Breast epithelium (tissue), 4 donors: ENCODE data around the gene HOXD4. TPM values are rescaled to one million over a fixed set of nuclear protein-coding genes. Genes with fewer than 3 reads are reported as not detected.

Experiments used
- DNase-seq, 2 donors: peaks; one replicate each; pipeline ENCODE4 v3.0.0-alpha.2; 2019; ENCODE audit warnings: low spot score in 2 of 2
- H3K27ac ChIP-seq, 2 donors: fragments of 200-600 bp; sonication (generic) in 1 of 2; one replicate each; pipeline ENCODE4 v1.5.1; 2016 to 2019; ENCODE audit warnings: mild to moderate bottlenecking in 1 of 2
- H3K27me3 ChIP-seq, 2 donors: fragments of 200-600 bp; sonication (generic) in 1 of 2; one replicate each; pipeline versions ENCODE4 v1.5.1 to v1.6.0; 2017 to 2019; ENCODE audit warnings: control low read depth in 1 of 2, mild to moderate bottlenecking in 1 of 2
- H3K36me3 ChIP-seq: fragments of 200-600 bp; one replicate; pipeline ENCODE4 v1.5.1; 2019
- H3K4me1 ChIP-seq, 2 donors: fragments of 200-600 bp; sonication (generic); one replicate each; pipeline ENCODE4 v1.5.1; 2016 to 2019; ENCODE audit warnings: control low read depth in 1 of 2
- H3K4me3 ChIP-seq, 3 donors: fragments of 200-600 bp; sonication (generic); 1 replicate in 2 of 3; 2 replicates in 1 of 3; pipeline ENCODE4 v1.5.1; 2016 to 2019; ENCODE audit warnings: mild to moderate bottlenecking in 3 of 3, moderate library complexity in 2 of 3
- H3K9me3 ChIP-seq, 2 donors: fragments of 200-600 bp; sonication (generic) in 1 of 2; one replicate each; pipeline ENCODE4 v1.5.1; 2016 to 2019; ENCODE audit warnings: control low read depth in 1 of 2
- CTCF ChIP-seq, 3 donors: fragments of 450-650 bp; IDR thresholded peaks; one replicate each; pipeline ENCODE4 v1.5.1; 2016 to 2017; ENCODE audit warnings: antibody characterized with exemption in 3 of 3, mild to moderate bottlenecking in 3 of 3, moderate library complexity in 3 of 3
- POLR2A ChIP-seq: fragments of 450-650 bp; IDR thresholded peaks from one replicate; pipeline ENCODE4 v1.6.1; 2016; ENCODE audit warnings: antibody characterized with exemption, mild to moderate bottlenecking, moderate library complexity
- POLR2AphosphoS5 ChIP-seq, 3 donors: sonication (generic); formaldehyde crosslinking; IDR thresholded peaks; one replicate each; pipeline ENCODE4 v1.6.1; 2017; ENCODE audit warnings: antibody characterized with exemption in 3 of 3
- intact Hi-C: fragments of 100-400 bp; cut with DNase I; formaldehyde crosslinking; loops from one replicate; pipeline ENCODE4 v1.15.1; 2023; ENCODE audit warnings: low total_unique reads
- total RNA-seq, 3 donors: library from RNA; depleted of rRNA; stranded (reverse); fragments of >200 nt; gene quantifications; one replicate each; pipeline ENCODE4 v1.1.0, GENCODE V29; 2016

The HOXD4 gene
- total RNA-seq, 3 donors from 2014 or later, result 1.9 to 5.8 (median 5.6) TPM

GRCh38 chr2:176173567-176174381, 22.4 kb downstream of the HOXD4 start:
- no peak overlapping the region for H3K27ac ChIP-seq
- H3K36me3 ChIP-seq, result no peaks in the 10 kb centered on the region
- H3K4me1 ChIP-seq, result no peaks in the 10 kb centered on the region
- no peaks in the 10 kb centered on the region for H3K9me3 ChIP-seq
- no peak for TF ChIP-seq CTCF (IDR thresholded peaks at IDR 0.05)
- no peak for TF ChIP-seq POLR2A
- TF ChIP-seq POLR2AphosphoS5 (IDR thresholded peaks at IDR 0.05), result no peak
- no peak for DNase-seq
- intact Hi-C loops, result no loop called here
- peaks cover 2 to 92% of the 10 kb centered on the region in 2 donors for H3K27me3 ChIP-seq
- H3K4me3 ChIP-seq, result no peak overlapping the region

GRCh38 chr2:176174382-176174823, 23.1 kb downstream of the HOXD4 start:
- H3K27me3 ChIP-seq, result peaks cover 2 to 92% of the 10 kb centered on the region in 2 donors
- H3K4me1 ChIP-seq, result no peaks in the 10 kb centered on the region
- no peak for DNase-seq
- H3K36me3 ChIP-seq, result no peaks in the 10 kb centered on the region
- peak overlapping the region in 2 of 3 donors; percentile 13 to 31 for H3K4me3 ChIP-seq
- no peak overlapping the region for H3K27ac ChIP-seq
- no peaks in the 10 kb centered on the region for H3K9me3 ChIP-seq
- intact Hi-C loops, result no loop called here
- no peak for TF ChIP-seq CTCF (IDR thresholded peaks at IDR 0.05)
- TF ChIP-seq POLR2A, result no peak
- TF ChIP-seq POLR2AphosphoS5 (IDR thresholded peaks at IDR 0.05), result no peak

- Histone ChIP-seq H3K4me1 (no peaks in the 10 kb centered on the region), H3K27ac (peak overlapping the region in 1 of 2 donors; percentile 19)
- TF ChIP-seq CTCF (IDR thresholded peaks at IDR 0.05) (no peak), POLR2A (no peak), POLR2AphosphoS5 (IDR thresholded peaks at IDR 0.05) (no peak)
Observed at GRCh38 chr2:176174824-176175708, 23.7 kb downstream of the HOXD4 start.

GRCh38 chr2:176175709-176176607, 24.6 kb downstream of the HOXD4 start:
- H3K4me3 ChIP-seq, result no peak overlapping the region
- intact Hi-C loops, result no loop called here
- no peak for DNase-seq
- H3K9me3 ChIP-seq, result no peaks in the 10 kb centered on the region
- no peaks in the 10 kb centered on the region for H3K4me1 ChIP-seq
- no peak for TF ChIP-seq CTCF (IDR thresholded peaks at IDR 0.05)
- peak overlapping the region in 1 of 2 donors; percentile 19 for H3K27ac ChIP-seq
- peaks cover 2 to 89% of the 10 kb centered on the region in 2 donors for H3K27me3 ChIP-seq
- no peaks in the 10 kb centered on the region for H3K36me3 ChIP-seq

More at GRCh38 chr2:176174824-176175708, 23.7 kb downstream of the HOXD4 start:
- peaks cover 2 to 92% of the 10 kb centered on the region in 2 donors for H3K27me3 ChIP-seq
- intact Hi-C loops, result no loop called here
- H3K4me3 ChIP-seq, result peak overlapping the region in 2 of 3 donors; percentile 13 to 31
- DNase-seq, result no peak
- no peaks in the 10 kb centered on the region for H3K36me3 ChIP-seq
- no peaks in the 10 kb centered on the region for H3K9me3 ChIP-seq
